ENCODE data around the gene PHOSPHO1.
"Not testable (repeated sequence)": the region's sequence is repeated elsewhere in the genome, so short reads cannot be mapped to it uniquely, and the experiment has no call there.

The PHOSPHO1 gene

GRCh38 chr17:49230636-49231562, at the start of gene PHOSPHO1:
Gene PHOSPHO1 (minus strand): TSS chr17:49230787. CDS start chr17:49226691, 4,096 bp downstream.
- peak in 57 of 58 donors; percentile 8 to 88 (median 74) for DNase-seq

GRCh38 chr17:49280061-49280460, 49.5 kb upstream of the PHOSPHO1 start:
- DNase-seq: no peak

- DNase-seq: not testable (repeated sequence)
These were observed 48.9 kb upstream of the PHOSPHO1 start for GRCh38 chr17:49279263-49280015.

- no peak for DNase-seq
These were observed 47.5 kb upstream of the PHOSPHO1 start for GRCh38 chr17:49278076-49278475.

- DNase-seq: no peak
These were observed 47.1 kb upstream of the PHOSPHO1 start for GRCh38 chr17:49277638-49278037.

GRCh38 chr17:49275981-49276380, 45.4 kb upstream of the PHOSPHO1 start:
- not testable (repeated sequence) for DNase-seq

- DNase-seq: no peak
These were observed 38.8 kb upstream of the PHOSPHO1 start for GRCh38 chr17:49269356-49269755.

- DNase-seq: no peak
These were observed 37.3 kb upstream of the PHOSPHO1 start for GRCh38 chr17:49267912-49268311.

GRCh38 chr17:49266233-49266632, 35.6 kb upstream of the PHOSPHO1 start:
- no peak for DNase-seq

GRCh38 chr17:49261540-49261939, 31.0 kb upstream of the PHOSPHO1 start:
- DNase-seq: not testable (repeated sequence)

GRCh38 chr17:49260817-49261291, 30.3 kb upstream of the PHOSPHO1 start:
- DNase-seq: no peak

- DNase-seq: peak in 10 of 58 donors; percentile 0 to 34 (median 4)
These were observed 29.6 kb upstream of the PHOSPHO1 start for GRCh38 chr17:49260011-49260816.

GRCh38 chr17:49259663-49260010, 29.1 kb upstream of the PHOSPHO1 start:
- no peak for DNase-seq

GRCh38 chr17:49258394-49258793, 27.8 kb upstream of the PHOSPHO1 start:
- DNase-seq: no peak

- no peak for DNase-seq
These were observed 24.5 kb upstream of the PHOSPHO1 start for GRCh38 chr17:49255125-49255524.

- no peak for DNase-seq
These were observed 23.5 kb upstream of the PHOSPHO1 start for GRCh38 chr17:49254066-49254465.

- DNase-seq: no peak
These were observed 21.6 kb upstream of the PHOSPHO1 start for GRCh38 chr17:49252148-49252695.

GRCh38 chr17:49249890-49250522, 19.4 kb upstream of the PHOSPHO1 start:
- DNase-seq: no peak

- DNase-seq: peak in 1 of 58 donors; percentile 14
These were observed 18.8 kb upstream of the PHOSPHO1 start for GRCh38 chr17:49249292-49249794.

GRCh38 chr17:49247944-49248343, 17.4 kb upstream of the PHOSPHO1 start:
- no peak for DNase-seq
